K562 (cell line): ENCODE data around the gene GMEB2. TPM values are rescaled to one million over a fixed set of nuclear protein-coding genes. Genes with fewer than 3 reads are reported as not detected.
A peak's percentile ranks its signal among the peaks of the same experiment; 100 is the strongest.

ENCODE experiments used
- CBX1 ChIP-seq: sonication (generic); IDR thresholded peaks from 2 replicates; pipeline ENCODE4 v1.6.1; 2016; ENCODE audit warnings: antibody characterized with exemption, low read depth, mild to moderate bottlenecking
- CXXC5 ChIP-seq: fragments of 250-450 bp; sonication (Bioruptor Pico); IDR thresholded peaks from 2 replicates; pipeline ENCODE4 v1.8.0; 2022; ENCODE audit warnings: inconsistent platforms, mild to moderate bottlenecking, moderate library complexity
- EWSR1 ChIP-seq: fragments of 450-650 bp; IDR thresholded peaks from 2 replicates; pipeline ENCODE4 v1.6.1; 2018; ENCODE audit warnings: borderline replicate concordance, mild to moderate bottlenecking, low read depth, moderate library complexity; ENCODE audit not compliant: partially characterized antibody
- FOXA1 ChIP-seq: fragments of 450-650 bp; IDR thresholded peaks from 2 replicates; pipeline ENCODE4 v1.6.1; 2016; ENCODE audit warnings: mild to moderate bottlenecking, borderline replicate concordance
- GATA2 ChIP-seq: sonication (generic); formaldehyde crosslinking; IDR thresholded peaks from 2 replicates; pipeline ENCODE4 v1.4.0; 2020; ENCODE audit warnings: mild to moderate bottlenecking, missing genetic modification reagents
- KAT2B ChIP-seq: IDR thresholded peaks from one replicate; pipeline ENCODE4 v1.6.1; 2012; ENCODE audit warnings: low read depth, mild to moderate bottlenecking, control low read depth, inconsistent platforms, low read length, moderate library complexity
- MCM3 ChIP-seq: fragments of 450-650 bp; IDR thresholded peaks from 2 replicates; pipeline ENCODE4 v1.6.1; 2016
- MECOM ChIP-seq: fragments of 250-450 bp; sonication (Bioruptor Pico); IDR thresholded peaks from 2 replicates; pipeline ENCODE4 v1.8.0; 2022; ENCODE audit warnings: inconsistent platforms
- NCOA4 ChIP-seq: fragments of 450-650 bp; IDR thresholded peaks from 2 replicates; pipeline ENCODE4 v1.6.1; 2018; ENCODE audit warnings: mild to moderate bottlenecking; ENCODE audit not compliant: partially characterized antibody
- NFIX ChIP-seq: fragments of 250-450 bp; sonication (Bioruptor Pico); IDR thresholded peaks from 2 replicates; pipeline ENCODE4 v1.4.0; 2020; ENCODE audit warnings: low read depth, mild to moderate bottlenecking, moderate library complexity
- POLR2G ChIP-seq: fragments of 200-400 bp; formaldehyde crosslinking; IDR thresholded peaks from 2 replicates; pipeline ENCODE4 v1.6.1; 2017; ENCODE audit warnings: low read depth, mild to moderate bottlenecking, antibody characterized with exemption, low read length, moderate library complexity
- RBM34 ChIP-seq: fragments of 200-400 bp; formaldehyde crosslinking; IDR thresholded peaks from 2 replicates; pipeline ENCODE4 v1.6.1; 2018; ENCODE audit warnings: low read length, borderline replicate concordance; ENCODE audit not compliant: insufficient read depth
- SAFB ChIP-seq: fragments of 200-400 bp; formaldehyde crosslinking; IDR thresholded peaks from 2 replicates; pipeline ENCODE4 v1.6.1; 2017; ENCODE audit warnings: low read depth, low read length, borderline replicate concordance
- SAFB2 ChIP-seq: fragments of 200-400 bp; formaldehyde crosslinking; IDR thresholded peaks from 2 replicates; pipeline ENCODE4 v1.6.1; 2018; ENCODE audit warnings: borderline replicate concordance, low read length, low read depth, moderate library complexity; ENCODE audit not compliant: severe bottlenecking
- TARDBP ChIP-seq: fragments of 450-650 bp; IDR thresholded peaks from 2 replicates; pipeline ENCODE4 v1.6.1; 2016
- TEAD2 ChIP-seq: fragments of 450-650 bp; IDR thresholded peaks from 2 replicates; pipeline ENCODE4 v1.6.1; 2016; ENCODE audit warnings: missing genetic modification characterization, control low read depth, missing compliant biosample characterization
- TRIM24 ChIP-seq, 2 experiments: fragments of 450-650 bp; IDR thresholded peaks; 2 replicates each; pipeline ENCODE4 v1.6.1; 2016
- YY1 ChIP-seq, 3 experiments: IDR thresholded peaks; 2 replicates each; pipeline ENCODE4 v1.6.1; 2011; ENCODE audit warnings: low read length in 2 of 3, mild to moderate bottlenecking in 2 of 3, moderate library complexity in 2 of 3, borderline replicate concordance in 1 of 3, control low read depth in 1 of 3, low read depth in 1 of 3; ENCODE audit not compliant: insufficient read depth in 3 of 3, insufficient replicate concordance in 2 of 3, control insufficient read depth in 1 of 3, insufficient read length in 1 of 3; ENCODE audit errors: extremely low read depth in 1 of 3
- ZEB2 ChIP-seq: fragments of 450-650 bp; IDR thresholded peaks from 2 replicates; pipeline ENCODE4 v1.6.1; 2016
- ZNF175 ChIP-seq: fragments of 200-800 bp; sonication (Bioruptor generic); IDR thresholded peaks from 2 replicates; pipeline ENCODE4 v1.6.1; 2016; ENCODE audit warnings: low read depth, mild to moderate bottlenecking, missing genetic modification characterization, missing compliant biosample characterization
- ZNF444 ChIP-seq: fragments of 250-450 bp; sonication (Bioruptor Pico); IDR thresholded peaks from 2 replicates; pipeline ENCODE4 v1.4.0; 2020; ENCODE audit warnings: mild to moderate bottlenecking, moderate library complexity
- ZNF75A ChIP-seq: fragments of 450-650 bp; formaldehyde crosslinking; IDR thresholded peaks from 2 replicates; pipeline ENCODE4 v1.4.0; 2020; ENCODE audit warnings: mild to moderate bottlenecking
- ZZZ3 ChIP-seq: fragments of 450-650 bp; IDR thresholded peaks from 2 replicates; pipeline ENCODE4 v1.6.1; 2016; ENCODE audit warnings: antibody characterized with exemption, mild to moderate bottlenecking, moderate library complexity
- polyA plus RNA-seq, 8 experiments: library from polyadenylated mRNA; depleted of rRNA in 4 of 8; stranded (reverse) in 5 of 8; unstranded in 3 of 8; fragments of >200 nt; fragmentation: Nextera tagmentation in 2 of 8; fragmentation: Illumina TruSeq in 1 of 8; extraction: Ambion mirVana in 2 of 8; extraction: Trizol in 1 of 8; gene quantifications; 2 replicates each; pipeline versions ENCODE4 v1.2.1 to v1.2.3, GENCODE V29; 2011 to 2014; ENCODE audit warnings: inconsistent platforms in 1 of 8, missing spikeins in 1 of 8
- total RNA-seq, 7 experiments: library from RNA; depleted of rRNA in 6 of 7; stranded (reverse); fragments of >200 nt in 6 of 7; fragmentation: Illumina TruSeq in 2 of 7; extraction: Trizol in 2 of 7; gene quantifications; 2 replicates each; pipeline versions ENCODE4 v1.2.1 to v1.2.3, GENCODE V29; 2011 to 2021; ENCODE audit warnings: low replicate concordance in 1 of 7
- TF ChIP-seq, protein P1 (sequence below): fragments of 450-650 bp; IDR thresholded peaks from 2 replicates; pipeline ENCODE4 v1.6.1; 2016; ENCODE audit warnings: mild to moderate bottlenecking
- TF ChIP-seq, protein P2 (sequence below), 2 experiments: fragments of 450-650 bp; conservative IDR thresholded peaks; 2 replicates each; pipeline ENCODE4 v1.6.1; 2017; ENCODE audit warnings: mild to moderate bottlenecking in 2 of 2, moderate library complexity in 2 of 2

GMEB2 gene
- total and polyA plus RNA-seq, 9 of the 15 experiments (the other 6 are each of a cell fraction or from before 2014, with no cell fraction given) = 0.03 to 13.9 (median 6.3) TPM

DNA sequence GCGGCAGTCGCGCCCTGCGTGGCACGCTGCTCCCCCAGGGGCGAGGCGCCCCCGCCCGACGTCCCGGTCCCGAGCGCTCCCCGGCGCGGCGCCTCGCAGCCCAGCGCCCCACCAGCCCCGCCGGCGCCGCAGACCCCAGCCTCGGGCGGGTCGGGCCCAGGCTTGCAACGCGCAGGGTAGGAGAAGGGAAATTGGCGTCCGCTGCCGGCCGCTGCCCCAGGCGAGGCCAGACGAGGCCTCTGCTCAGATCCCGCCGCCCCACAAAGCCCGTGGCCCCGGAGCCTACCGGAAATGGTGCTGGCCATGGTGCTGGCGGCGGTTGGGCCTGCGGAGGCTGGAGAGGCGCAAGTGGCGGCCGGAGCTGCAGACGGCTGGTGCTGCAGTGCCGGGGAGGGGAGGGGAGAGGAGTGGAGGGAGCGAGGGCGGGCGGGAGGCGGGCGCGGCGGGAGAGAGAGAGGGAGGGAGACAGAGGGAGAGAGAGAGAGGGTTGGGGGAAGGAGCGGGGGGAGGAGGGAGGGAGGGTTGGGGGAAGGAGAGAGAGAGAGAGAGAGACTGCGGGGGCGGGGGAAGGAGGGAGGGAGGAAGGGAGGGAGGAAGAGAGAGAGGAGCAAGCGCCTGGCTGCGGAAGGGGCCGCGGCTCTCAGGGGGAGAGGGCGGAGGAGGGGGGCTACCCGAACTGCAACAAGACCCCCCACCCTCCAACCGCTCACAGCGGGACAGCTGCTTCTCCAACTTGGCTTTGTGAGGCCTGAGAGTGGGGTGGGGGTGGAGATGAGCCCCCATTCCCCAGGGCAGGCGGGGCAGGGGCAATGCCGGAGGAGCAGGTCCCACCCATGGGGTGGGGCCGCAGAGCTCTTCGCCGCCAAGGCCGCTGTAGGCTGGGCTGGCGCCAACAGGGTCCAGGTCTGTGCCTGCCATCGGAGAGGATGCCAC lies 26.4 kb upstream of the GMEB2 start, which contains the start of gene STMN3 (continued):
- TF ChIP-seq, protein P1, sequence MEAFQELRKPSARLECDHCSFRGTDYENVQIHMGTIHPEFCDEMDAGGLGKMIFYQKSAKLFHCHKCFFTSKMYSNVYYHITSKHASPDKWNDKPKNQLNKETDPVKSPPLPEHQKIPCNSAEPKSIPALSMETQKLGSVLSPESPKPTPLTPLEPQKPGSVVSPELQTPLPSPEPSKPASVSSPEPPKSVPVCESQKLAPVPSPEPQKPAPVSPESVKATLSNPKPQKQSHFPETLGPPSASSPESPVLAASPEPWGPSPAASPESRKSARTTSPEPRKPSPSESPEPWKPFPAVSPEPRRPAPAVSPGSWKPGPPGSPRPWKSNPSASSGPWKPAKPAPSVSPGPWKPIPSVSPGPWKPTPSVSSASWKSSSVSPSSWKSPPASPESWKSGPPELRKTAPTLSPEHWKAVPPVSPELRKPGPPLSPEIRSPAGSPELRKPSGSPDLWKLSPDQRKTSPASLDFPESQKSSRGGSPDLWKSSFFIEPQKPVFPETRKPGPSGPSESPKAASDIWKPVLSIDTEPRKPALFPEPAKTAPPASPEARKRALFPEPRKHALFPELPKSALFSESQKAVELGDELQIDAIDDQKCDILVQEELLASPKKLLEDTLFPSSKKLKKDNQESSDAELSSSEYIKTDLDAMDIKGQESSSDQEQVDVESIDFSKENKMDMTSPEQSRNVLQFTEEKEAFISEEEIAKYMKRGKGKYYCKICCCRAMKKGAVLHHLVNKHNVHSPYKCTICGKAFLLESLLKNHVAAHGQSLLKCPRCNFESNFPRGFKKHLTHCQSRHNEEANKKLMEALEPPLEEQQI = no peak
- no peak for TF ChIP-seq NCOA4
- TF ChIP-seq TARDBP = no peak
- no peak for TF ChIP-seq MCM3
- no peak for TF ChIP-seq SAFB2
- no peak for TF ChIP-seq TRIM24 (IDR thresholded peaks at IDR 0.05)
- TF ChIP-seq ZNF75A (CRISPR knock-in tag) = no peak
- TF ChIP-seq RBM34 = no peak
- TF ChIP-seq CBX1 = peak; percentile 71; the same call in 1 of the 2 replicates
- no peak for TF ChIP-seq SAFB
- peak; percentile 40; the same call in 1 of the 2 replicates for TF ChIP-seq ZNF175 (CRISPR knock-in tag)
- TF ChIP-seq CXXC5 = peak; percentile 80
- TF ChIP-seq, protein P2, sequence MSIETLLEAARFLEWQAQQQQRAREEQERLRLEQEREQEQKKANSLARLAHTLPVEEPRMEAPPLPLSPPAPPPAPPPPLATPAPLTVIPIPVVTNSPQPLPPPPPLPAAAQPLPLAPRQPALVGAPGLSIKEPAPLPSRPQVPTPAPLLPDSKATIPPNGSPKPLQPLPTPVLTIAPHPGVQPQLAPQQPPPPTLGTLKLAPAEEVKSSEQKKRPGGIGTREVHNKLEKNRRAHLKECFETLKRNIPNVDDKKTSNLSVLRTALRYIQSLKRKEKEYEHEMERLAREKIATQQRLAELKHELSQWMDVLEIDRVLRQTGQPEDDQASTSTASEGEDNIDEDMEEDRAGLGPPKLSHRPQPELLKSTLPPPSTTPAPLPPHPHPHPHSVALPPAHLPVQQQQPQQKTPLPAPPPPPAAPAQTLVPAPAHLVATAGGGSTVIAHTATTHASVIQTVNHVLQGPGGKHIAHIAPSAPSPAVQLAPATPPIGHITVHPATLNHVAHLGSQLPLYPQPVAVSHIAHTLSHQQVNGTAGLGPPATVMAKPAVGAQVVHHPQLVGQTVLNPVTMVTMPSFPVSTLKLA (conservative IDR thresholded peaks at IDR 0.05) = peak; percentile 79 to 93
- TF ChIP-seq POLR2G = peak; percentile 73
- TF ChIP-seq KAT2B = no peak
- TF ChIP-seq ZZZ3 = no peak
- TF ChIP-seq EWSR1 = no peak
- TF ChIP-seq NFIX (CRISPR knock-in tag) = no peak
- no peak for TF ChIP-seq ZEB2
- TF ChIP-seq YY1 (IDR thresholded peaks at IDR 0.05; ENCODE audit: borderline replicate concordance in 1 of 3, control insufficient read depth in 1 of 3, extremely low read depth in 1 of 3, insufficient read depth in 3 of 3, insufficient read length in 1 of 3, insufficient replicate concordance in 2 of 3, low read depth in 1 of 3, low read length in 2 of 3) = peak in 2 of 3 experiments; percentile 20 to 72
- TF ChIP-seq TEAD2 (tag) = no peak
- no peak for TF ChIP-seq GATA2 (CRISPR knock-in tag)
- TF ChIP-seq ZNF444 (CRISPR knock-in tag) = peak; percentile 41; the same call in 1 of the 2 replicates
- TF ChIP-seq FOXA1 = no peak
- TF ChIP-seq MECOM (CRISPR knock-in tag) = no peak
